ENCODE data around the gene FUT8.

DNA sequence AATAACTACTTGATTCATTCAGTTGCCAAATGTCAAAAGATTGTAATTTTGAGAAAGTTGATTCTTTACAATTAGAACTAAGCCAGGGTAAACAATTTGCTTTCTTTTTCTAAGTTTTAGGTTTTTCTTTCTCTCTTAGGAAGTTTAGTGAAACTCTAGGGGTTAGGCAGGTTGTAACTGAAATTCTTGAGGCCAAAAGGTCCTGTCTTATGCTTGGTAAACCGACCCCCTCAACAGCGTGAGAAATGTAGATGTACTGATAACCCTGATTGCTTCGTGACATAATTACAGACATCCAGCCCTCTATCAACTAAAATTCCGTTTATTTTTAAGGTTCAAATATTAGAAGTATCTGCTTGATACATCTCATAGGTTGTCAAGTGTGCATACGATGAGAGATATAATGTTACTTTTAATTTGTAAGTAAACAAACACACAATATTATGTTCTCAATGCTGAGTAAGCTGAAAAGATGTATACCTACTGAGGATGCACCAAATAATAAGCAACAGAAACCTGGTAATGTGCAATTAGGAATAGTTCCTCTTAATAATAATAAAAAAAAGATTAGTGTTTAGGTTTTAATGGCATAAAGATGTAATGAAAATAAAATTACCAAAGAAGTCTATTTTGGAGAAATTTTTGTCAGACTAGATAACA, 7.2 kb downstream of the FUT8 start:
- TF ChIP-seq TEAD4 (IDR thresholded peaks at IDR 0.05) (no peak), NFIC (IDR thresholded peaks at IDR 0.05) (no peak), MAX (IDR thresholded peaks at IDR 0.05) (no peak), RAD21 (IDR thresholded peaks at IDR 0.05; ENCODE audit: low read depth) (no peak), EGR1 (IDR thresholded peaks at IDR 0.05) (no peak), TAF1 (IDR thresholded peaks at IDR 0.05; ENCODE audit: low read depth) (no peak), ZBTB7A (IDR thresholded peaks at IDR 0.05; ENCODE audit: low read depth) (no peak)

Measured in Ishikawa (cell line).